ENCODE measurements around the gene ZNF644. TPM values are rescaled to one million over a fixed set of nuclear protein-coding genes. Genes with fewer than 3 reads are reported as not detected.
"Not testable (repeated sequence)": the region's sequence is repeated elsewhere in the genome, so short reads cannot be mapped to it uniquely, and the experiment has no call there.

ZNF644 gene
- polyA plus RNA-seq, 1 donor, result 71.1 TPM

- DNase-seq, result not testable (repeated sequence)
These were observed 94.2 kb downstream of the ZNF644 start for GRCh38 chr1:90927674-90928073.

GRCh38 chr1:90926971-90927370 is 94.9 kb downstream of the ZNF644 start:
- DNase-seq, result no peak

- no peak for DNase-seq
These were observed 95.6 kb downstream of the ZNF644 start for GRCh38 chr1:90925928-90926869.

GRCh38 chr1:90924982-90925381 is 96.9 kb downstream of the ZNF644 start:
- DNase-seq, result no peak

- DNase-seq, result no peak
These were observed 98.8 kb downstream of the ZNF644 start for GRCh38 chr1:90922996-90923395.

- no peak for DNase-seq
These were observed 99.6 kb downstream of the ZNF644 start for GRCh38 chr1:90922202-90922601.

- no peak for DNase-seq
These were observed 101.9 kb downstream of the ZNF644 start for GRCh38 chr1:90919900-90920299.

- DNase-seq, result no peak
These were observed 102.6 kb downstream of the ZNF644 start for GRCh38 chr1:90919190-90919719.

GRCh38 chr1:90911353-90911752 is 110.5 kb downstream of the ZNF644 start:
- no peak for DNase-seq

GRCh38 chr1:90902672-90903071 is 119.2 kb downstream of the ZNF644 start:
- no peak for DNase-seq

GRCh38 chr1:90899263-90899662 is 122.6 kb downstream of the ZNF644 start:
- DNase-seq, result no peak

GRCh38 chr1:90893679-90894078 is 128.2 kb downstream of the ZNF644 start:
- DNase-seq, result not testable (repeated sequence)

GRCh38 chr1:90892884-90893283 is 129.0 kb downstream of the ZNF644 start:
- not testable (repeated sequence) for DNase-seq

- DNase-seq, result not testable (repeated sequence)
These were observed 129.6 kb downstream of the ZNF644 start for GRCh38 chr1:90892196-90892595.

GRCh38 chr1:90891756-90892155 is 130.1 kb downstream of the ZNF644 start:
- DNase-seq, result not testable (repeated sequence)

GRCh38 chr1:90882221-90882620 is 139.6 kb downstream of the ZNF644 start:
- DNase-seq, result no peak

GRCh38 chr1:90881034-90881433 is 140.8 kb downstream of the ZNF644 start:
- no peak for DNase-seq

- DNase-seq, result no peak
These were observed 142.6 kb downstream of the ZNF644 start for GRCh38 chr1:90879281-90879680.

GRCh38 chr1:90876101-90876500 is 145.7 kb downstream of the ZNF644 start:
- DNase-seq, result no peak

All from left kidney (tissue), 2 donors.